Mucosa of gallbladder (tissue), 1 donor: ENCODE measurements around the gene COBL. TPM values are rescaled to one million over a fixed set of nuclear protein-coding genes. Genes with fewer than 3 reads are reported as not detected.

Source experiments
- DNase-seq: peaks from one replicate; pipeline ENCODE4 v3.0.0-alpha.2; 2020; ENCODE audit warnings: low spot score
- total RNA-seq: library from RNA; stranded (reverse); gene quantifications from one replicate; pipeline ENCODE4 v1.2.1, GENCODE V29; 2021
- donor health status: DM: no; HTN: no; CAD: no.

COBL gene
- total RNA-seq, 1 donor from 2014 or later = 87.3 TPM

GRCh38 chr7:51077987-51078370, 238.6 kb downstream of the COBL start:
- no peak for DNase-seq

GRCh38 chr7:51077316-51077986, 239.2 kb downstream of the COBL start:
- DNase-seq = no peak

- no peak for DNase-seq
Observed at GRCh38 chr7:51075681-51076580, 240.7 kb downstream of the COBL start.

- no peak for DNase-seq
Observed at GRCh38 chr7:51073171-51073570, 243.4 kb downstream of the COBL start.

GRCh38 chr7:51072281-51072680, 244.3 kb downstream of the COBL start:
- DNase-seq = no peak

GRCh38 chr7:51071427-51071826, 245.2 kb downstream of the COBL start:
- DNase-seq = no peak

- no peak for DNase-seq
Observed at GRCh38 chr7:51070151-51070550, 246.5 kb downstream of the COBL start.

GRCh38 chr7:51069411-51070083, 247.1 kb downstream of the COBL start:
- no peak for DNase-seq

- DNase-seq = no peak
Observed at GRCh38 chr7:51068401-51068800, 248.2 kb downstream of the COBL start.

- peak; percentile 70 for DNase-seq
Observed at GRCh38 chr7:51067757-51068156, 248.9 kb downstream of the COBL start.

GRCh38 chr7:51067258-51067657, 249.4 kb downstream of the COBL start:
- DNase-seq = no peak

GRCh38 chr7:51066405-51066882, 250.2 kb downstream of the COBL start:
- peak; percentile 63 for DNase-seq

GRCh38 chr7:51065766-51066165, 250.8 kb downstream of the COBL start:
- no peak for DNase-seq

- DNase-seq = no peak
Observed at GRCh38 chr7:51064688-51065087, 251.9 kb downstream of the COBL start.

GRCh38 chr7:51062222-51062987, 254.2 kb downstream of the COBL start:
- no peak for DNase-seq

- DNase-seq = no peak
Observed at GRCh38 chr7:51060536-51060935, 256.1 kb downstream of the COBL start.

- DNase-seq = no peak
Observed at GRCh38 chr7:51059504-51060142, 257.0 kb downstream of the COBL start.

- DNase-seq = no peak
Observed at GRCh38 chr7:51058764-51059163, 257.8 kb downstream of the COBL start.

GRCh38 chr7:51055039-51055840, 261.4 kb downstream of the COBL start:
- no peak for DNase-seq

GRCh38 chr7:51054231-51054630, 262.4 kb downstream of the COBL start:
- no peak for DNase-seq
